ENCODE data around the gene KDM5C.
"Not testable (repeated sequence)": the region's sequence is repeated elsewhere in the genome, so short reads cannot be mapped to it uniquely, and the experiment has no call there.

The KDM5C gene

GRCh38 chrX:53184836-53185235 lies 40.2 kb downstream of the KDM5C start:
- Histone ChIP-seq H3K9me3 (ENCODE audit: low read length) (no peaks in the 10 kb centered on the region), H3K36me3 (ENCODE audit: insufficient read depth, low read length) (peaks cover under 1% of the 10 kb centered on the region), H3K27ac (ENCODE audit: low read depth, low read length) (no peak overlapping the region), H3K9ac (ENCODE audit: low read length) (no peak overlapping the region), H3K4me3 (ENCODE audit: low read depth in 1 of 2, low read length in 2 of 2) (no peak overlapping the region), H3K27me3 (ENCODE audit: control insufficient read depth in 1 of 2, insufficient read depth in 2 of 2, low read length in 2 of 2) (no peaks in the 10 kb centered on the region), H3K4me1 (ENCODE audit: insufficient read depth, low read length) (no peaks in the 10 kb centered on the region)

GRCh38 chrX:53171356-53171755 lies 53.7 kb downstream of the KDM5C start:
- Histone ChIP-seq H3K27ac (ENCODE audit: low read depth, low read length) (no peak overlapping the region), H3K9me3 (ENCODE audit: low read length) (no peaks in the 10 kb centered on the region), H3K4me1 (ENCODE audit: insufficient read depth, low read length) (no peaks in the 10 kb centered on the region), H3K4me3 (ENCODE audit: low read depth in 1 of 2, low read length in 2 of 2) (no peak overlapping the region), H3K27me3 (ENCODE audit: control insufficient read depth in 1 of 2, insufficient read depth in 2 of 2, low read length in 2 of 2) (no peaks in the 10 kb centered on the region), H3K9ac (ENCODE audit: low read length) (no peak overlapping the region), H3K36me3 (ENCODE audit: insufficient read depth, low read length) (peaks cover 5% of the 10 kb centered on the region)

GRCh38 chrX:53166103-53166502 lies 58.9 kb downstream of the KDM5C start:
- Histone ChIP-seq H3K9ac (ENCODE audit: low read length) (no peak overlapping the region), H3K27ac (ENCODE audit: low read depth, low read length) (no peak overlapping the region), H3K27me3 (ENCODE audit: control insufficient read depth in 1 of 2, insufficient read depth in 2 of 2, low read length in 2 of 2) (no peaks in the 10 kb centered on the region), H3K4me3 (ENCODE audit: low read depth in 1 of 2, low read length in 2 of 2) (no peak overlapping the region), H3K9me3 (ENCODE audit: low read length) (no peaks in the 10 kb centered on the region), H3K4me1 (ENCODE audit: insufficient read depth, low read length) (no peaks in the 10 kb centered on the region), H3K36me3 (ENCODE audit: insufficient read depth, low read length) (no peaks in the 10 kb centered on the region)

- not testable (repeated sequence) for H3K4me3 ChIP-seq (ENCODE audit: low read depth in 1 of 2, low read length in 2 of 2); H3K27ac ChIP-seq (ENCODE audit: low read depth, low read length)
Observed at GRCh38 chrX:53164566-53164965, 60.4 kb downstream of the KDM5C start.

GRCh38 chrX:53163436-53163835 lies 61.6 kb downstream of the KDM5C start:
- H3K27me3 ChIP-seq (ENCODE audit: control insufficient read depth in 1 of 2, insufficient read depth in 2 of 2, low read length in 2 of 2): no peaks in the 10 kb centered on the region
- no peaks in the 10 kb centered on the region for H3K9me3 ChIP-seq (ENCODE audit: low read length)
- no peaks in the 10 kb centered on the region for H3K4me1 ChIP-seq (ENCODE audit: insufficient read depth, low read length)
- no peak overlapping the region for H3K27ac ChIP-seq (ENCODE audit: low read depth, low read length)
- H3K36me3 ChIP-seq (ENCODE audit: insufficient read depth, low read length): no peaks in the 10 kb centered on the region
- H3K9ac ChIP-seq (ENCODE audit: low read length): no peak overlapping the region
- H3K4me3 ChIP-seq (ENCODE audit: low read depth in 1 of 2, low read length in 2 of 2): no peak overlapping the region

More at GRCh38 chrX:53164566-53164965, 60.4 kb downstream of the KDM5C start:
- not testable (repeated sequence) for H3K4me1 ChIP-seq (ENCODE audit: insufficient read depth, low read length); H3K9ac ChIP-seq (ENCODE audit: low read length); H3K9me3 ChIP-seq (ENCODE audit: low read length); H3K36me3 ChIP-seq (ENCODE audit: insufficient read depth, low read length); H3K27me3 ChIP-seq (ENCODE audit: control insufficient read depth in 1 of 2, insufficient read depth in 2 of 2, low read length in 2 of 2)

- H3K9ac ChIP-seq (ENCODE audit: low read length): no peak overlapping the region
- no peaks in the 10 kb centered on the region for H3K27me3 ChIP-seq (ENCODE audit: control insufficient read depth in 1 of 2, insufficient read depth in 2 of 2, low read length in 2 of 2)
- no peak overlapping the region for H3K27ac ChIP-seq (ENCODE audit: low read depth, low read length)
- no peaks in the 10 kb centered on the region for H3K4me1 ChIP-seq (ENCODE audit: insufficient read depth, low read length)
- no peaks in the 10 kb centered on the region for H3K9me3 ChIP-seq (ENCODE audit: low read length)
- no peaks in the 10 kb centered on the region for H3K36me3 ChIP-seq (ENCODE audit: insufficient read depth, low read length)
- no peak overlapping the region for H3K4me3 ChIP-seq (ENCODE audit: low read depth in 1 of 2, low read length in 2 of 2)
Observed at GRCh38 chrX:53160297-53160983, 64.6 kb downstream of the KDM5C start.

GRCh38 chrX:53159184-53159583 lies 65.8 kb downstream of the KDM5C start:
- H3K27ac ChIP-seq (ENCODE audit: low read depth, low read length): no peak overlapping the region
- H3K4me3 ChIP-seq (ENCODE audit: low read depth in 1 of 2, low read length in 2 of 2): no peak overlapping the region
- H3K9me3 ChIP-seq (ENCODE audit: low read length): no peaks in the 10 kb centered on the region
- no peaks in the 10 kb centered on the region for H3K27me3 ChIP-seq (ENCODE audit: control insufficient read depth in 1 of 2, insufficient read depth in 2 of 2, low read length in 2 of 2)
- no peaks in the 10 kb centered on the region for H3K4me1 ChIP-seq (ENCODE audit: insufficient read depth, low read length)
- no peak overlapping the region for H3K9ac ChIP-seq (ENCODE audit: low read length)
- no peaks in the 10 kb centered on the region for H3K36me3 ChIP-seq (ENCODE audit: insufficient read depth, low read length)

GRCh38 chrX:53156207-53156596 lies 68.8 kb downstream of the KDM5C start:
- Histone ChIP-seq H3K9me3 (ENCODE audit: low read length) (no peaks in the 10 kb centered on the region), H3K27me3 (ENCODE audit: control insufficient read depth in 1 of 2, insufficient read depth in 2 of 2, low read length in 2 of 2) (no peaks in the 10 kb centered on the region), H3K4me1 (ENCODE audit: insufficient read depth, low read length) (no peaks in the 10 kb centered on the region), H3K9ac (ENCODE audit: low read length) (no peak overlapping the region), H3K36me3 (ENCODE audit: insufficient read depth, low read length) (no peaks in the 10 kb centered on the region), H3K4me3 (ENCODE audit: low read depth in 1 of 2, low read length in 2 of 2) (no peak overlapping the region), H3K27ac (ENCODE audit: low read depth, low read length) (no peak overlapping the region)

GRCh38 chrX:53155512-53156206 lies 69.3 kb downstream of the KDM5C start:
- no peak overlapping the region for H3K4me3 ChIP-seq (ENCODE audit: low read depth in 1 of 2, low read length in 2 of 2)

GRCh38 chrX:53153581-53153980 lies 71.4 kb downstream of the KDM5C start:
- Histone ChIP-seq H3K27ac (ENCODE audit: low read depth, low read length) (no peak overlapping the region), H3K9me3 (ENCODE audit: low read length) (no peaks in the 10 kb centered on the region), H3K4me3 (ENCODE audit: low read depth in 1 of 2, low read length in 2 of 2) (no peak overlapping the region), H3K9ac (ENCODE audit: low read length) (no peak overlapping the region), H3K27me3 (ENCODE audit: control insufficient read depth in 1 of 2, insufficient read depth in 2 of 2, low read length in 2 of 2) (no peaks in the 10 kb centered on the region), H3K36me3 (ENCODE audit: insufficient read depth, low read length) (no peaks in the 10 kb centered on the region), H3K4me1 (ENCODE audit: insufficient read depth, low read length) (no peaks in the 10 kb centered on the region)

More at GRCh38 chrX:53155512-53156206, 69.3 kb downstream of the KDM5C start:
- Histone ChIP-seq H3K9me3 (ENCODE audit: low read length) (no peaks in the 10 kb centered on the region), H3K36me3 (ENCODE audit: insufficient read depth, low read length) (no peaks in the 10 kb centered on the region), H3K27me3 (ENCODE audit: control insufficient read depth in 1 of 2, insufficient read depth in 2 of 2, low read length in 2 of 2) (no peaks in the 10 kb centered on the region), H3K27ac (ENCODE audit: low read depth, low read length) (no peak overlapping the region), H3K4me1 (ENCODE audit: insufficient read depth, low read length) (no peaks in the 10 kb centered on the region), H3K9ac (ENCODE audit: low read length) (no peak overlapping the region)
